ENCODE data around the gene SPINK2. TPM values are rescaled to one million over a fixed set of nuclear protein-coding genes. Genes with fewer than 3 reads are reported as not detected.

The SPINK2 gene
- total and polyA plus RNA-seq, 2 donors (not counting 3 experiments of a cell fraction or from before 2014, with no cell fraction given) = 0.71 TPM; not detected in 1

- Histone ChIP-seq H3K36me3 (ENCODE audit: control insufficient read depth in 2 of 2, extremely low read depth in 1 of 2, insufficient read depth in 2 of 2, low read length in 2 of 2) (no peaks in the 10 kb centered on the region), H3K9me1 (replicated peaks; ENCODE audit: control insufficient read depth, extremely low read depth, insufficient read depth, low read length) (no peaks in the 10 kb centered on the region), H4K20me1 (replicated peaks; ENCODE audit: control insufficient read depth, extremely low read depth, insufficient read depth, low read length) (no peaks in the 10 kb centered on the region), H3K27ac (ENCODE audit: insufficient read depth, low read depth, low read length) (no peak overlapping the region), H3K4me3 (replicated peaks in 1 of 3; ENCODE audit: insufficient read depth in 1 of 3, low read depth in 1 of 3, low read length in 3 of 3) (no peak overlapping the region), H3K4me1 (ENCODE audit: control insufficient read depth, extremely low read depth, insufficient read depth, low read length) (peaks cover 16% of the 10 kb centered on the region), H3K9ac (replicated peaks; ENCODE audit: extremely low read depth, insufficient read depth, low read length) (no peak overlapping the region), H3K27me3 (ENCODE audit: control insufficient read depth in 2 of 2, insufficient read depth in 2 of 2, low read length in 2 of 2) (no peaks in the 10 kb centered on the region), H3K79me2 (ENCODE audit: control insufficient read depth, insufficient read depth, low read length) (no peaks in the 10 kb centered on the region), H2AFZ (ENCODE audit: low read depth, low read length) (no peak overlapping the region), H3K4me2 (ENCODE audit: insufficient read depth, low read length) (no peak overlapping the region), H3K9me3 (replicated peaks; ENCODE audit: control insufficient read depth, insufficient read depth, low read length) (no peaks in the 10 kb centered on the region)
- ChIA-PET POLR2A (no interaction called here), CTCF (no interaction called here)
- dilution Hi-C loops (cut with MboI; ENCODE audit: extremely low pct_ligation_motif_present, low sequenced_read_pairs) = no loop called here
- DNase-seq (ENCODE audit: low read depth, low spot score) (no peak), FAIRE-seq (no peak)
- no TSS peak for BruUV-seq (replicated peaks)
- intact Hi-C loops (cut with micrococcal nuclease) = no loop called here
- TF ChIP-seq POLR2AphosphoS5 (IDR thresholded peaks at IDR 0.05; ENCODE audit: insufficient read depth, low read depth, low read length) (no peak), CTCF (IDR thresholded peaks at IDR 0.05; ENCODE audit: extremely low read depth in 1 of 2, insufficient read depth in 1 of 2, low read depth in 1 of 2, low read length in 2 of 2) (no peak), JUN (IDR thresholded peaks at IDR 0.05; ENCODE audit: borderline replicate concordance, insufficient read depth, insufficient read length, low read depth) (no peak), GATA2 (IDR thresholded peaks at IDR 0.05; ENCODE audit: insufficient read depth, insufficient read length, low read depth, low read length) (no peak), EZH2 (IDR thresholded peaks at IDR 0.05; ENCODE audit: borderline replicate concordance, low read depth, low read length, severe bottlenecking) (no peak), MAX (IDR thresholded peaks at IDR 0.05; ENCODE audit: insufficient read depth, insufficient read length) (no peak), POLR2A (IDR thresholded peaks at IDR 0.05; ENCODE audit: low read depth, low read length) (no peak), FOS (IDR thresholded peaks at IDR 0.05; ENCODE audit: borderline replicate concordance, insufficient read depth, low read length) (no peak)
Observed at GRCh38 chr4:56760183-56760582, 61.3 kb downstream of the SPINK2 start.

Small RNA genes within 50 kb of the gene (small RNA-seq; reads per million reads assigned to genes)
- gene RF00017 (ENCODE audit: insufficient read depth, insufficient read length, low read depth, low replicate concordance) (not detected), gene RF00019 (ENCODE audit: insufficient read depth, insufficient read length, low read depth, low replicate concordance) (not detected), gene RN7SL357P (ENCODE audit: insufficient read depth, insufficient read length, low read depth, low replicate concordance) (not detected), gene RN7SL492P (ENCODE audit: insufficient read depth, insufficient read length, low read depth, low replicate concordance) (not detected)

Other genes with a start within 250 kb of the SPINK2 start
- gene HOPX, start 140.4 kb downstream of the SPINK2 start, total RNA-seq = 0.62 and 5.8 TPM in 2 replicates
- gene HOPX, start 140.4 kb downstream of the SPINK2 start, polyA plus RNA-seq = 2.3 and 3.8 TPM in 2 replicates
- gene REST, start 86.2 kb upstream of the SPINK2 start, total RNA-seq = 45.9 and 48.1 TPM in 2 replicates
- gene REST, start 86.2 kb upstream of the SPINK2 start, polyA plus RNA-seq = 6.3 and 7.0 TPM in 2 replicates
- gene NOA1, start 155.9 kb upstream of the SPINK2 start, total RNA-seq = 16.1 and 17.1 TPM in 2 replicates
- gene NOA1, start 155.9 kb upstream of the SPINK2 start, polyA plus RNA-seq = 13.9 and 16.7 TPM in 2 replicates
- gene POLR2B, start 157.2 kb upstream of the SPINK2 start, total RNA-seq = 140 and 148 TPM in 2 replicates
- gene POLR2B, start 157.2 kb upstream of the SPINK2 start, polyA plus RNA-seq = 58.1 and 75.5 TPM in 2 replicates

All from endothelial cell of umbilical vein (primary cell).